ENCODE results near the gene TACC2. TPM values are rescaled to one million over a fixed set of nuclear protein-coding genes. Genes with fewer than 3 reads are reported as not detected.
"Not testable (repeated sequence)": the region's sequence is repeated elsewhere in the genome, so short reads cannot be mapped to it uniquely, and the experiment has no call there.

The TACC2 gene
- total RNA-seq, 1 donor from 2014 or later: 71.2 TPM

GRCh38 chr10:122093076-122093475, 104.1 kb downstream of the TACC2 start:
- Mint-ChIP-seq H3K4me1 (ENCODE audit: unreplicated experiment) (peaks cover 21% of the 10 kb centered on the region), H3K27me3 (peaks cover 5% of the 10 kb centered on the region), H3K27ac (no peak overlapping the region), H3K9me3 (no peaks in the 10 kb centered on the region), H3K36me3 (no peaks in the 10 kb centered on the region), H3K4me3 (no peak overlapping the region)
- no peak for DNase-seq (ENCODE audit: extremely low spot score, unreplicated experiment)
- TF ChIP-seq, protein P1, sequence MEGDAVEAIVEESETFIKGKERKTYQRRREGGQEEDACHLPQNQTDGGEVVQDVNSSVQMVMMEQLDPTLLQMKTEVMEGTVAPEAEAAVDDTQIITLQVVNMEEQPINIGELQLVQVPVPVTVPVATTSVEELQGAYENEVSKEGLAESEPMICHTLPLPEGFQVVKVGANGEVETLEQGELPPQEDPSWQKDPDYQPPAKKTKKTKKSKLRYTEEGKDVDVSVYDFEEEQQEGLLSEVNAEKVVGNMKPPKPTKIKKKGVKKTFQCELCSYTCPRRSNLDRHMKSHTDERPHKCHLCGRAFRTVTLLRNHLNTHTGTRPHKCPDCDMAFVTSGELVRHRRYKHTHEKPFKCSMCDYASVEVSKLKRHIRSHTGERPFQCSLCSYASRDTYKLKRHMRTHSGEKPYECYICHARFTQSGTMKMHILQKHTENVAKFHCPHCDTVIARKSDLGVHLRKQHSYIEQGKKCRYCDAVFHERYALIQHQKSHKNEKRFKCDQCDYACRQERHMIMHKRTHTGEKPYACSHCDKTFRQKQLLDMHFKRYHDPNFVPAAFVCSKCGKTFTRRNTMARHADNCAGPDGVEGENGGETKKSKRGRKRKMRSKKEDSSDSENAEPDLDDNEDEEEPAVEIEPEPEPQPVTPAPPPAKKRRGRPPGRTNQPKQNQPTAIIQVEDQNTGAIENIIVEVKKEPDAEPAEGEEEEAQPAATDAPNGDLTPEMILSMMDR (conservative IDR thresholded peaks at IDR 0.05): no peak

DNA sequence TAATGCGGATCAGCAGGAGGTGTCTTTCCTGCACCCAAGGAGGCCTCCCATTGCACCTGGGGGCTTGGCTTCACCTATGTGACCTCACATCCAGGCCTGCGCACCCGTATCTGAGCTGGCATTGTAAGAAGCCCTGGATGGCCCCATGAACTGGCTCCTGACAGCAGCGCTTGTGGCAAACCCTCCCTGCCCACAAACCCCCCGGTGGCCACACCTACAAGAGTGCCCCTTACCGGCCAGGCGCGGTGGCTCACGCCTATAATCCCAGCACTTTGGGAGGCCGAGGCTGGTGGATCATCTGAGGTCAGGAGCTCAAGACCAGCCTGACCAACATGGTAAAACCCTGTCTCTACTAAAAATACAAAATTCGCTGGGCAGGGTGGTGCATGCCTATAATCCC, 107.2 kb downstream of the TACC2 start:
- not testable (repeated sequence) for H3K27ac Mint-ChIP-seq; H3K4me3 Mint-ChIP-seq; DNase-seq (ENCODE audit: extremely low spot score, unreplicated experiment); H3K9me3 Mint-ChIP-seq; H3K27me3 Mint-ChIP-seq; H3K36me3 Mint-ChIP-seq
- H3K4me1 Mint-ChIP-seq (ENCODE audit: unreplicated experiment): peaks cover 26% of the 10 kb centered on the region

DNA sequence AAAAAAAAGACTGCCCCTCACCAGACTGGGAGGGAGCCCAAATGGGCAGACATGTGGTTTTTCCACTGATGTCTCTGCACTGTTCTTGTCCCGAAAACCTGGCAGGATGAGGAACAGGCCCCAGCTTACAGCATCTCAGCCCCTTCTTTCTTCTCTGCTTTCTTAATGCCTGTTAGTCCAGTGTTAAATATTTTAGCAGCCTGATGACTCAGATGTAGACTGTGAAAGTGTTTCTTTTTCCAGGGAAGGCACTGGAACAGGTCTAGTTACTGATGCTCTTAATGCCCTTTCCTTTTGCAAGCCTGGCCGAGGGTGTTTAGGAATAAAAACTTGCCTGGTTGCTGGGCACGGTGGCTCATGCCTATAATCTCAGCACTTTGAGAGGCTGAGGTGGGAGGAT, 107.7 kb downstream of the TACC2 start:
- peaks cover 7% of the 10 kb centered on the region for H3K27me3 Mint-ChIP-seq
- no peaks in the 10 kb centered on the region for H3K36me3 Mint-ChIP-seq
- peaks cover 26% of the 10 kb centered on the region for H3K4me1 Mint-ChIP-seq (ENCODE audit: unreplicated experiment)
- DNase-seq (ENCODE audit: extremely low spot score, unreplicated experiment): no peak
- H3K4me3 Mint-ChIP-seq: no peak overlapping the region
- H3K9me3 Mint-ChIP-seq: no peaks in the 10 kb centered on the region
- TF ChIP-seq, protein P1 (conservative IDR thresholded peaks at IDR 0.05): no peak
- H3K27ac Mint-ChIP-seq: no peak overlapping the region

GRCh38 chr10:122097935-122098334, 109.0 kb downstream of the TACC2 start:
- peaks cover 15% of the 10 kb centered on the region for H3K4me1 Mint-ChIP-seq (ENCODE audit: unreplicated experiment)
- no peak for DNase-seq (ENCODE audit: extremely low spot score, unreplicated experiment)
- H3K27ac Mint-ChIP-seq: no peak overlapping the region
- TF ChIP-seq, protein P1 (conservative IDR thresholded peaks at IDR 0.05): no peak
- no peaks in the 10 kb centered on the region for H3K36me3 Mint-ChIP-seq
- no peak overlapping the region for H3K4me3 Mint-ChIP-seq
- no peaks in the 10 kb centered on the region for H3K9me3 Mint-ChIP-seq
- H3K27me3 Mint-ChIP-seq: peaks cover 7% of the 10 kb centered on the region

GRCh38 chr10:122098924-122099323, 110.0 kb downstream of the TACC2 start:
- H3K4me1 Mint-ChIP-seq (ENCODE audit: unreplicated experiment): peaks cover 5% of the 10 kb centered on the region
- no peak for DNase-seq (ENCODE audit: extremely low spot score, unreplicated experiment)
- TF ChIP-seq, protein P1 (conservative IDR thresholded peaks at IDR 0.05): no peak
- no peaks in the 10 kb centered on the region for H3K36me3 Mint-ChIP-seq
- H3K4me3 Mint-ChIP-seq: no peak overlapping the region
- H3K27ac Mint-ChIP-seq: no peak overlapping the region
- H3K27me3 Mint-ChIP-seq: peaks cover 7% of the 10 kb centered on the region
- no peaks in the 10 kb centered on the region for H3K9me3 Mint-ChIP-seq

- Mint-ChIP-seq H3K9me3 (no peaks in the 10 kb centered on the region), H3K4me1 (ENCODE audit: unreplicated experiment) (peaks cover 5% of the 10 kb centered on the region), H3K4me3 (no peak overlapping the region), H3K36me3 (no peaks in the 10 kb centered on the region), H3K27ac (no peak overlapping the region), H3K27me3 (peaks cover 7% of the 10 kb centered on the region)
- DNase-seq (ENCODE audit: extremely low spot score, unreplicated experiment): no peak
- TF ChIP-seq, protein P1 (conservative IDR thresholded peaks at IDR 0.05): no peak
These were observed 110.6 kb downstream of the TACC2 start for GRCh38 chr10:122099562-122099961.
